ENCODE results near the gene FHL2. TPM values are rescaled to one million over a fixed set of nuclear protein-coding genes. Genes with fewer than 3 reads are reported as not detected.

FHL2 gene
- total RNA-seq, 4 donors from 2014 or later: 23.3 to 88.3 (median 33.6) TPM

DNA sequence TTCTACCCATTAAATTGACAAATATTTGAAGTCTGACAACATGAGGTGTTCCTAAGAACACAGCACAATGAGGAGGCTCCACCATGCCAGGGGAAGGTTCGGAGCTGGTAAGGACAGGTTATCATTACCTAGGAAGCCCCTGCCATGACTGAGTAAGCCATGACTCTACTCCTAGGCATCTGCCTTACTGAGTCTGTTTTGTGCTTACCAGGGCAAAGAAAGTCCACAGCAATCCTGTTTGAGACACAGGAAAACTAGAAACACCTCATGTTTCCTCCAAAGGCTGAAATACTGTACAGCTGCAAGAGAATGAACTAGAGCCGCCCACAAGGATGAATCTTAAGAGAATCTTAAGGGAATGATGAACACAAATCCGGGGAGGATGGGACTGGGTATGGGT lies 80.9 kb downstream of the FHL2 start:
- ATAC-seq (ENCODE audit: low FRiP score) (no peak), DNase-seq (ENCODE audit: low spot score) (no peak)
- TF ChIP-seq, protein P1, sequence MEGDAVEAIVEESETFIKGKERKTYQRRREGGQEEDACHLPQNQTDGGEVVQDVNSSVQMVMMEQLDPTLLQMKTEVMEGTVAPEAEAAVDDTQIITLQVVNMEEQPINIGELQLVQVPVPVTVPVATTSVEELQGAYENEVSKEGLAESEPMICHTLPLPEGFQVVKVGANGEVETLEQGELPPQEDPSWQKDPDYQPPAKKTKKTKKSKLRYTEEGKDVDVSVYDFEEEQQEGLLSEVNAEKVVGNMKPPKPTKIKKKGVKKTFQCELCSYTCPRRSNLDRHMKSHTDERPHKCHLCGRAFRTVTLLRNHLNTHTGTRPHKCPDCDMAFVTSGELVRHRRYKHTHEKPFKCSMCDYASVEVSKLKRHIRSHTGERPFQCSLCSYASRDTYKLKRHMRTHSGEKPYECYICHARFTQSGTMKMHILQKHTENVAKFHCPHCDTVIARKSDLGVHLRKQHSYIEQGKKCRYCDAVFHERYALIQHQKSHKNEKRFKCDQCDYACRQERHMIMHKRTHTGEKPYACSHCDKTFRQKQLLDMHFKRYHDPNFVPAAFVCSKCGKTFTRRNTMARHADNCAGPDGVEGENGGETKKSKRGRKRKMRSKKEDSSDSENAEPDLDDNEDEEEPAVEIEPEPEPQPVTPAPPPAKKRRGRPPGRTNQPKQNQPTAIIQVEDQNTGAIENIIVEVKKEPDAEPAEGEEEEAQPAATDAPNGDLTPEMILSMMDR (IDR thresholded peaks at IDR 0.05): no peak

DNA sequence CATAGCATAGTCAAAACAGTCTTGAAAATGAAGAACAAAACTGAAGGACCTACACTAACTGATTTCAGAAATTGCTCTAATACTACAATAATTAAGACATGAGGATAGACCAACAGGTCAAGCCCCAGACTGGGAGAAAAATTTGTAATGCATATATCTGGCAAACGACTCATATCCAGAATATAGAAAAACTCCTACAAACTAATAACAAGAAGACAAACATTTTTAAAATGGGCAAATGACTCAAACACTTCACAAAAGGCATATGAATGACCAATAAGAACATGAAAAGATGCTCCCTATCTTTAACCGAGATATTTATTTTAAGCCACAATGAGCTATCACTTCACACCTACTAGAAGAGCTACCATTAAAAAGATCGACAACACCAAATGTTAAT lies 83.5 kb downstream of the FHL2 start:
- TF ChIP-seq, protein P1 (IDR thresholded peaks at IDR 0.05): no peak
- DNase-seq (ENCODE audit: low spot score) (no peak), ATAC-seq (ENCODE audit: low FRiP score) (no peak)

DNA sequence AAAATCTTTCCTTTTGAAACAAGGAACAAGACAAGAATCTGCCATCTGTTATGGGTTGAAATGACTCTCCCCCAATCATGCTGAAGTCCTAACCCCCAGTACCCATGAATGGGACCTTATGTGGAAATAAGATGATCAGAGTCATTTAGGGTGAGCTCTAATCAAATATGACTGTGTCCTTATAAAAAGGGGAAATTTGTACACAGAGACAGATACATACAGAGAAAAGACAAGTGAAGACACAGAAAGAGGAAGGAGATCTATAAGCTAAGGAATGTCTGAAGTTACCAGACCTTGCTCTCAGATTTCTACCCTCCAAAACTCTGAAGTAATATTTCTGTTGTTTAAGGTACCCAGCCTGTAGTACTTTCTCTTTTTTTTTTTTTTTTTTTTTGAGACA lies 85.0 kb downstream of the FHL2 start:
- ATAC-seq (ENCODE audit: low FRiP score): no peak
- TF ChIP-seq, protein P1 (IDR thresholded peaks at IDR 0.05): no peak
- DNase-seq (ENCODE audit: low spot score): no peak

Other genes with a start within 250 kb of the FHL2 start
- not detected for gene GPR45, start 157.3 kb downstream of the FHL2 start, total RNA-seq
- gene TGFBRAP1, start 69.3 kb downstream of the FHL2 start, total RNA-seq: 10 to 100 TPM; 20.6 to 29.2 (median 25.7) TPM
- gene C2orf49, start 61.5 kb downstream of the FHL2 start, total RNA-seq: 10 to 100 TPM; 14.3 to 18.3 (median 15.9) TPM

All from omental fat pad (tissue), 4 donors.